ENCODE data around the gene PHEX. TPM values are rescaled to one million over a fixed set of nuclear protein-coding genes. Genes with fewer than 3 reads are reported as not detected.

PHEX gene
- total and polyA plus RNA-seq, 2 experiments from 2014 or later, result 0.05 to 0.21 TPM

DNA sequence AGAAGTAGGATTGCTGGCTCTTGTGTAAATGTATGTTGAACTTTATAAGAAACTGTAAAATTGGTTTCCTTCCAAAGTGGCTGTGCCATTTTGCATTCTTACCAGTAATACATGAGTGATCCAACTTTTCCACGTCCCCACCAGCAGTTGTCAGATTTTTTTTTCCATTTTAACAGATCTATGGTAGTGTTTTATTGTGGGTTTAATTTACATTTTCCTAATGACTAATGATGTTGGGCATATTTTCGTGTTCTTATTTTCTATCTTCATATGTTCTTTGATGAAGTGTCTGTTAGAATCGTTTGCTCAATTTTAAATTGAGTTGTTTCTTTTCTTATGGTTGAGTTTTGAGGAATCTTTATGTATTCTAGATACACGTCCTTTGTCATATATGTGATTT is 56.2 kb downstream of the PHEX start:
- ATAC-seq (no peak), DNase-seq (ENCODE audit: low spot score) (no peak)
- Histone ChIP-seq H3K27ac (ENCODE audit: low read depth) (no peak overlapping the region), H3K27me3 (ENCODE audit: insufficient read depth) (no peaks in the 10 kb centered on the region), H3K9me2 (ENCODE audit: insufficient read depth) (no peaks in the 10 kb centered on the region), H2AFZ (no peak overlapping the region), H3K4me1 (ENCODE audit: insufficient read depth) (no peaks in the 10 kb centered on the region), H3K4me3 (no peak overlapping the region), H3K4me2 (no peak overlapping the region), H3K79me2 (replicated peaks; ENCODE audit: insufficient read depth) (no peaks in the 10 kb centered on the region), H3K36me3 (ENCODE audit: insufficient read depth) (no peaks in the 10 kb centered on the region), H4K20me1 (replicated peaks; ENCODE audit: insufficient read depth) (no peaks in the 10 kb centered on the region), H3F3A (replicated peaks; ENCODE audit: low read depth) (no peaks in the 10 kb centered on the region)
- Mint-ChIP-seq H3K27me3 (ENCODE audit: insufficient read depth, low read depth, poor library complexity) (no peaks in the 10 kb centered on the region), H3K27ac (no peak overlapping the region), H3K4me3 (no peak overlapping the region), H3K36me3 (ENCODE audit: low read depth) (no peaks in the 10 kb centered on the region), H3K9me3 (no peaks in the 10 kb centered on the region), H3K4me1 (no peaks in the 10 kb centered on the region)
- TF ChIP-seq ZNF331 (CRISPR knock-in tag; IDR thresholded peaks at IDR 0.05; ENCODE audit: low read depth), result no peak

DNA sequence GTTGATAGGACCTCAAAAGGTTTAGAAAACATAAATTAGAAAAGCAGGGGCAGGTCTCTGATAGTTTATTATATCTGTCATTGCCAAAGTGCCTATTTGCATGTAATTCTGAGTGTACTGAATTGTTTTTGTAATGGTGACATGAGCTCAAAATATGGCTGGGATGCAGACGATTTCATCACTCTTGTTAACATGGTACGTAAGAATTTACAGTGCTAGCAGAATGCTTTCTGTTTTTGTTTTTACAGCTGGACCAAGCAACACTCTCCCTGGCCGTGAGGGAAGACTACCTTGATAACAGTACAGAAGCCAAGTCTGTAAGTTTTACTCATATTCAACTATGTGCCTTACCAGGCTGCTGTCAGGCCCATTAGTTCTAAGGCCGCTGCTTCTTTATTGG is 58.1 kb downstream of the PHEX start:
- Mint-ChIP-seq H3K4me1 (peaks cover 9% of the 10 kb centered on the region; the same call in 2 of the 3 replicates), H3K27me3 (ENCODE audit: insufficient read depth, low read depth, poor library complexity) (no peaks in the 10 kb centered on the region), H3K4me3 (no peak overlapping the region), H3K27ac (no peak overlapping the region), H3K9me3 (no peaks in the 10 kb centered on the region), H3K36me3 (ENCODE audit: low read depth) (no peaks in the 10 kb centered on the region)
- H3K36me3 ChIP-seq (ENCODE audit: insufficient read depth), result no peaks in the 10 kb centered on the region
- peaks cover 6% of the 10 kb centered on the region for H3K4me1 ChIP-seq (ENCODE audit: insufficient read depth)
- H3K27me3 ChIP-seq (ENCODE audit: insufficient read depth), result no peaks in the 10 kb centered on the region
- H3K9me2 ChIP-seq (ENCODE audit: insufficient read depth), result no peaks in the 10 kb centered on the region
- H3F3A ChIP-seq (replicated peaks; ENCODE audit: low read depth), result no peaks in the 10 kb centered on the region
- H4K20me1 ChIP-seq (replicated peaks; ENCODE audit: insufficient read depth), result no peaks in the 10 kb centered on the region
- ATAC-seq (no peak), DNase-seq (ENCODE audit: low spot score) (no peak)
- no peak overlapping the region for H3K4me2 ChIP-seq
- H3K4me3 ChIP-seq, result no peak overlapping the region
- H3K79me2 ChIP-seq (replicated peaks; ENCODE audit: insufficient read depth), result no peaks in the 10 kb centered on the region
- no peak overlapping the region for H3K27ac ChIP-seq (ENCODE audit: low read depth)
- no peak overlapping the region for H2AFZ ChIP-seq
- TF ChIP-seq ZNF114 (CRISPR knock-in tag; IDR thresholded peaks at IDR 0.05) (no peak), CREB1 (CRISPR knock-in tag; IDR thresholded peaks at IDR 0.05; ENCODE audit: low read depth) (no peak), ZNF331 (CRISPR knock-in tag; IDR thresholded peaks at IDR 0.05; ENCODE audit: low read depth) (no peak), STAT1 (IDR thresholded peaks at IDR 0.05; ENCODE audit: unreplicated experiment) (no peak), JUNB (IDR thresholded peaks at IDR 0.05; ENCODE audit: unreplicated experiment) (no peak), POLR2AphosphoS5 (IDR thresholded peaks at IDR 0.05; ENCODE audit: low read depth) (no peak), EZH2phosphoT487 (IDR thresholded peaks at IDR 0.05; ENCODE audit: unreplicated experiment) (no peak), NANOG (IDR thresholded peaks at IDR 0.05; ENCODE audit: borderline replicate concordance) (no peak), EZH2 (IDR thresholded peaks at IDR 0.05; ENCODE audit: low read depth, unreplicated experiment) (no peak)
- TF ChIP-seq, protein P1, sequence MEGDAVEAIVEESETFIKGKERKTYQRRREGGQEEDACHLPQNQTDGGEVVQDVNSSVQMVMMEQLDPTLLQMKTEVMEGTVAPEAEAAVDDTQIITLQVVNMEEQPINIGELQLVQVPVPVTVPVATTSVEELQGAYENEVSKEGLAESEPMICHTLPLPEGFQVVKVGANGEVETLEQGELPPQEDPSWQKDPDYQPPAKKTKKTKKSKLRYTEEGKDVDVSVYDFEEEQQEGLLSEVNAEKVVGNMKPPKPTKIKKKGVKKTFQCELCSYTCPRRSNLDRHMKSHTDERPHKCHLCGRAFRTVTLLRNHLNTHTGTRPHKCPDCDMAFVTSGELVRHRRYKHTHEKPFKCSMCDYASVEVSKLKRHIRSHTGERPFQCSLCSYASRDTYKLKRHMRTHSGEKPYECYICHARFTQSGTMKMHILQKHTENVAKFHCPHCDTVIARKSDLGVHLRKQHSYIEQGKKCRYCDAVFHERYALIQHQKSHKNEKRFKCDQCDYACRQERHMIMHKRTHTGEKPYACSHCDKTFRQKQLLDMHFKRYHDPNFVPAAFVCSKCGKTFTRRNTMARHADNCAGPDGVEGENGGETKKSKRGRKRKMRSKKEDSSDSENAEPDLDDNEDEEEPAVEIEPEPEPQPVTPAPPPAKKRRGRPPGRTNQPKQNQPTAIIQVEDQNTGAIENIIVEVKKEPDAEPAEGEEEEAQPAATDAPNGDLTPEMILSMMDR (conservative IDR thresholded peaks at IDR 0.05; ENCODE audit: low read depth in 2 of 2), result no peak
- TF ChIP-seq, protein P2, sequence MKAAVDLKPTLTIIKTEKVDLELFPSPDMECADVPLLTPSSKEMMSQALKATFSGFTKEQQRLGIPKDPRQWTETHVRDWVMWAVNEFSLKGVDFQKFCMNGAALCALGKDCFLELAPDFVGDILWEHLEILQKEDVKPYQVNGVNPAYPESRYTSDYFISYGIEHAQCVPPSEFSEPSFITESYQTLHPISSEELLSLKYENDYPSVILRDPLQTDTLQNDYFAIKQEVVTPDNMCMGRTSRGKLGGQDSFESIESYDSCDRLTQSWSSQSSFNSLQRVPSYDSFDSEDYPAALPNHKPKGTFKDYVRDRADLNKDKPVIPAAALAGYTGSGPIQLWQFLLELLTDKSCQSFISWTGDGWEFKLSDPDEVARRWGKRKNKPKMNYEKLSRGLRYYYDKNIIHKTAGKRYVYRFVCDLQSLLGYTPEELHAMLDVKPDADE (IDR thresholded peaks at IDR 0.05), result no peak
- TF ChIP-seq, protein P3, sequence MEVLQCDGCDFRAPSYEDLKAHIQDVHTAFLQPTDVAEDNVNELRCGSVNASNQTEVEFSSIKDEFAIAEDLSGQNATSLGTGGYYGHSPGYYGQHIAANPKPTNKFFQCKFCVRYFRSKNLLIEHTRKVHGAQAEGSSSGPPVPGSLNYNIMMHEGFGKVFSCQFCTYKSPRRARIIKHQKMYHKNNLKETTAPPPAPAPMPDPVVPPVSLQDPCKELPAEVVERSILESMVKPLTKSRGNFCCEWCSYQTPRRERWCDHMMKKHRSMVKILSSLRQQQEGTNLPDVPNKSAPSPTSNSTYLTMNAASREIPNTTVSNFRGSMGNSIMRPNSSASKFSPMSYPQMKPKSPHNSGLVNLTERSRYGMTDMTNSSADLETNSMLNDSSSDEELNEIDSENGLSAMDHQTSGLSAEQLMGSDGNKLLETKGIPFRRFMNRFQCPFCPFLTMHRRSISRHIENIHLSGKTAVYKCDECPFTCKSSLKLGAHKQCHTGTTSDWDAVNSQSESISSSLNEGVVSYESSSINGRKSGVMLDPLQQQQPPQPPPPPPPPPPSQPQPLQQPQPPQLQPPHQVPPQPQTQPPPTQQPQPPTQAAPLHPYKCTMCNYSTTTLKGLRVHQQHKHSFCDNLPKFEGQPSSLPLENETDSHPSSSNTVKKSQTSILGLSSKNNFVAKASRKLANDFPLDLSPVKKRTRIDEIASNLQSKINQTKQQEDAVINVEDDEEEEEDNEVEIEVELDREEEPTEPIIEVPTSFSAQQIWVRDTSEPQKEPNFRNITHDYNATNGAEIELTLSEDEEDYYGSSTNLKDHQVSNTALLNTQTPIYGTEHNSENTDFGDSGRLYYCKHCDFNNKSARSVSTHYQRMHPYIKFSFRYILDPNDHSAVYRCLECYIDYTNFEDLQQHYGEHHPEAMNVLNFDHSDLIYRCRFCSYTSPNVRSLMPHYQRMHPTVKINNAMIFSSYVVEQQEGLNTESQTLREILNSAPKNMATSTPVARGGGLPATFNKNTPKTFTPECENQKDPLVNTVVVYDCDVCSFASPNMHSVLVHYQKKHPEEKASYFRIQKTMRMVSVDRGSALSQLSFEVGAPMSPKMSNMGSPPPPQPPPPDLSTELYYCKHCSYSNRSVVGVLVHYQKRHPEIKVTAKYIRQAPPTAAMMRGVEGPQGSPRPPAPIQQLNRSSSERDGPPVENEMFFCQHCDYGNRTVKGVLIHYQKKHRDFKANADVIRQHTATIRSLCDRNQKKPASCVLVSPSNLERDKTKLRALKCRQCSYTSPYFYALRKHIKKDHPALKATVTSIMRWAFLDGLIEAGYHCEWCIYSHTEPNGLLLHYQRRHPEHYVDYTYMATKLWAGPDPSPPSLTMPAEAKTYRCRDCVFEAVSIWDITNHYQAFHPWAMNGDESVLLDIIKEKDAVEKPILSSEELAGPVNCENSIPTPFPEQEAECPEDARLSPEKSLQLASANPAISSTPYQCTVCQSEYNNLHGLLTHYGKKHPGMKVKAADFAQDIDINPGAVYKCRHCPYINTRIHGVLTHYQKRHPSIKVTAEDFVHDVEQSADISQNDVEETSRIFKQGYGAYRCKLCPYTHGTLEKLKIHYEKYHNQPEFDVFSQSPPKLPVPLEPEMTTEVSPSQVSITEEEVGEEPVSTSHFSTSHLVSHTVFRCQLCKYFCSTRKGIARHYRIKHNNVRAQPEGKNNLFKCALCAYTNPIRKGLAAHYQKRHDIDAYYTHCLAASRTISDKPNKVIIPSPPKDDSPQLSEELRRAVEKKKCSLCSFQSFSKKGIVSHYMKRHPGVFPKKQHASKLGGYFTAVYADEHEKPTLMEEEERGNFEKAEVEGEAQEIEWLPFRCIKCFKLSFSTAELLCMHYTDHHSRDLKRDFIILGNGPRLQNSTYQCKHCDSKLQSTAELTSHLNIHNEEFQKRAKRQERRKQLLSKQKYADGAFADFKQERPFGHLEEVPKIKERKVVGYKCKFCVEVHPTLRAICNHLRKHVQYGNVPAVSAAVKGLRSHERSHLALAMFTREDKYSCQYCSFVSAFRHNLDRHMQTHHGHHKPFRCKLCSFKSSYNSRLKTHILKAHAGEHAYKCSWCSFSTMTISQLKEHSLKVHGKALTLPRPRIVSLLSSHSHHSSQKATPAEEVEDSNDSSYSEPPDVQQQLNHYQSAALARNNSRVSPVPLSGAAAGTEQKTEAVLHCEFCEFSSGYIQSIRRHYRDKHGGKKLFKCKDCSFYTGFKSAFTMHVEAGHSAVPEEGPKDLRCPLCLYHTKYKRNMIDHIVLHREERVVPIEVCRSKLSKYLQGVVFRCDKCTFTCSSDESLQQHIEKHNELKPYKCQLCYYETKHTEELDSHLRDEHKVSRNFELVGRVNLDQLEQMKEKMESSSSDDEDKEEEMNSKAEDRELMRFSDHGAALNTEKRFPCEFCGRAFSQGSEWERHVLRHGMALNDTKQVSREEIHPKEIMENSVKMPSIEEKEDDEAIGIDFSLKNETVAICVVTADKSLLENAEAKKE (CRISPR knock-in tag; IDR thresholded peaks at IDR 0.05), result no peak
